HG02588 (cell line): ENCODE results near the gene CARD10.

Source experiments
- ATAC-seq: cut with Tn5 transposase; IDR thresholded peaks from one replicate; pipeline ENCODE4 v1.9.1; 2021; ENCODE audit warnings: mild to moderate bottlenecking, moderate library complexity; ENCODE audit not compliant: unreplicated experiment

Gene CARD10

DNA sequence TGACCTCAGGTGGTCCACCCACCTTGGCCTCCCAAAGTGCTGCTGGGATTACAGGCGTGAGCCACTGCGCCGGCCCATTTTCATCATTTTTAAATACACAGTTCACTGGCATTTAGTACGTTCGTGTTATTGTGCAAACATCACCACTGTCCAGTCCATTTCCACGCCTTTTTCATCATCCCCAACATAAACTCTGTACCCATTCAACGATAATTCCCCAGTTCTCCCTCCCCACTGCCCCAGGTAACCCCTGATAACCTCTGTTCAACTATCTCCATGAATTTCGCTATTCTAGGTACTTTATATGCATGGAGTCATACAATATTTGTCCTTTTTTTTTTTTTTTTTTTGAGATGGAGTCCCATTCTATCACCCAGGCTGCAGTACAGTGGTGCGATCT is 73.7 kb downstream of the CARD10 start:
- no peak for ATAC-seq

DNA sequence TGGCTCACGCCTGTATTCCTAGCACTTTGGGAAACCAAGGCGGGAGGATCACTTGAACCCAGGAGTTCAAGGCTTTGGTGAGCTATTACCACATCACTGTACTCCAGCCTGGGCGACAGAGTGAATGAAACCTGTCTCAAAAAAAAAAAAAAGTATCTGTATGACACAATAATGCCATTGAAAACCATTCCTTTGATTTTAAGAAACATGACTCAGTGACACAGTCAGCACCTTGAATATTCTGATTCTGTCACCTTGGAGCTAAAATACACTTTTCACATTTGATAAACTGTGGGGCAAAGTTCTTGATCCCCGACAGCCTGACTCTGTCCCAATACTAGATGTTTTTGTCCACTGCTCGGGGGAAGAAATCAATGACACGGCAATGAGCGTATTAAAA is 75.2 kb downstream of the CARD10 start:
- ATAC-seq: no peak

DNA sequence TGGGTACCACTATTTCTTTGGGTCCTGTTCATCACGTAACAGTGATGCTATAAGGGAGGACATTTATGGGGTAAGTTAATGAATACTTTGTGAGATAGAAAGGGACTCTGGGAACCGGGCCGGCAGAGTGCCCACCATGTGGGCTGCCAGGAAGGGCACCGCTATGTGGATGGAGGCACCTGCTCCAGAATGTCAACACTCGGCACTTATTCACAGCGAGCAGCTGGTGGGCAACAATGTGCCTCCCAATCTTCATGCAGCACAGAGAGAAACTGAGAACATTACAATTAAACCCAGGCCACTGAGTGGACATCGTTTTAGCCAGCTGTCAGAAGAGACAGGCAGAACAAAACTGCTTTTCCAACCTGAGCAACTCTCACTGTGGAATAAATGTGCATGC is 76.1 kb downstream of the CARD10 start:
- no peak for ATAC-seq

DNA sequence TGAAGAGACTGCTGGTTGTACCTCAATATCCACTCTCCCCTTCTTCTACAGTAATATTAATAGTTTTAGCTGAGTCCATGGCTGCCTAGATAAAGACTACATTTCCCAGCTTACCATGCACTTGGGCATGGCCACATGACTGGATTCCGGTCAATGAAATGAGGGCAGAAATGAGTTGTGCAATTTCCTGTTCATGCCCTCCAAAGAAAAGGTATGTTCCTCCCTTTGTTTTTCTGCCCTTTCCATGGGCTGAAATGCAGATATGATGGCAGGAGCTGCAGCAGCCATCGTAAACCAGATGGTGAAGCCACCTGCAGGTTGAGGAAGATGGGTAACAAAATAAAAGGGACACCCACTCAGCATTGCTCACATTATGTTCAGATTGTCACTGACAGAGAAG is 76.7 kb downstream of the CARD10 start:
- ATAC-seq: no peak

DNA sequence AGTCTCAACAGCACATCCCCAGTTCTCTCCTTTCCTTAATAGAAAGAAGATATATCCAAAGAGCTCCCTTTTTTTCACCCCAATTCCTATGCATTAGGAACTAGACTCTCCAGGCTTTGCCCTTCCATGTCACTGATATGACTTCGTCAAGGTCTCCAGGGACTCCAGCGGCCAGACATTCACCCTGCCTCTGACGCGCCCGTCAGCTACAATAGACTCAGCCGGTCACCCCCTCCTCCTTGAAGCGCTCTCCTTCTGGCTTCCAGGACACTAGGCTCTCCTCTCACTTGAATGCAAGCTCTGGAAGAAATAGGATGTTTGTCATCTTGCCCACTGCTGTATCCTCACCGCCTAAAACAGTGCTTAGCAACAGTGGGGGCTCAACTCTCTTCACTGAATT is 77.1 kb downstream of the CARD10 start:
- ATAC-seq: no peak

DNA sequence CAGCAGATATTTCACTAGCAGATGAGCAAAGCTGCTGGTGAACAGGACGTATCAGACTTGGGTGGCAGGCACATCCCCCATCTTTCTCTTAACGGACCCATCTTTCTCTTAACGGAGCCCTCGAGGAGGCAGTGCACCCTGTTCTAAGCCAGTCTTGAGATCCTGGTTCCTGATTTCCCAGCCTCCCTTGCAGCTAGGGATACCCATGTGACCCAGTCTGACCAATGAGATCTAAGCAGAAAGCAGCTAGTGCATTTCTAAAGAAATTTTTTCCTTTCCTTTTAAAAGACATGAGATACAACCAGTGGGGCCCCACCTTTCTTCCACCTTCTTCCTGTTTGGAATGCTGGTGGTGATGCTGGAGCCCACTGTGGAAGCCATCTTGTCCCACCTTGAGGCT is 78.3 kb downstream of the CARD10 start:
- ATAC-seq: no peak
